Measurements from ENCODE around the gene DSG1.

The DSG1 gene

DNA sequence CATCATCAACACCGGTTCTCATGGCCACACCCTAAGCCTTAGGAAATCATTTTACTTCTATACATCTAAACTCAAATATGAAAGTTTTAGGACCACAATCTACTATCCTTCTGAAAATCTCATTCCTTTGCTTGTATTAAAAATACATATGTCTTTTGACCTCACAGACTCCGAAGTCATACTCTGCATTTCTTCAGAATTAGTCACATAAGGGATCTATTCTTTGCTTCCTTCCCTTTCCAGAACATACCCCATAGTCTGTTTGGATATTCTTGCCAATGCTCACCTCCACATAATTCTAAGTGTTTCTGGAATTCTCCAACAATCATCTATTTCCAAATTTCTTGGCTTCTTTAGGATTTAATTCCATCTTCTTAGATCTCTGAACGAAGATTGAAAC, 14.2 kb upstream of the DSG1 start:
- Histone ChIP-seq H3K36me3 (ENCODE audit: low read length) (no peaks in the 10 kb centered on the region), H3K27me3 (ENCODE audit: low read length) (no peaks in the 10 kb centered on the region), H3K4me2 (ENCODE audit: low read depth, low read length, poor library complexity, severe bottlenecking) (no peak overlapping the region), H3K9ac (ENCODE audit: low read length) (no peak overlapping the region), H3K9me2 (replicated peaks; ENCODE audit: insufficient read depth, low read length) (no peaks in the 10 kb centered on the region), H4K20me1 (ENCODE audit: low read depth, low read length) (no peaks in the 10 kb centered on the region), H2AFZ (ENCODE audit: low read depth, low read length, severe bottlenecking) (no peak overlapping the region), H3F3A (ENCODE audit: insufficient read depth) (no peaks in the 10 kb centered on the region), H3K4me3 (ENCODE audit: insufficient read depth, low read length, poor library complexity, severe bottlenecking) (no peak overlapping the region), H3K27ac (ENCODE audit: low read depth, low read length) (no peak overlapping the region), H3K79me2 (ENCODE audit: insufficient read depth, low read length) (no peaks in the 10 kb centered on the region), H3K9me3 (ENCODE audit: insufficient read depth, low read length) (no peaks in the 10 kb centered on the region)
- TF ChIP-seq CTCF (IDR thresholded peaks at IDR 0.05; ENCODE audit: insufficient read depth, low read length, poor library complexity, severe bottlenecking): no peak
- no peak for TF ChIP-seq EZH2phosphoT487 (conservative IDR thresholded peaks at IDR 0.05; ENCODE audit: low read length)

DNA sequence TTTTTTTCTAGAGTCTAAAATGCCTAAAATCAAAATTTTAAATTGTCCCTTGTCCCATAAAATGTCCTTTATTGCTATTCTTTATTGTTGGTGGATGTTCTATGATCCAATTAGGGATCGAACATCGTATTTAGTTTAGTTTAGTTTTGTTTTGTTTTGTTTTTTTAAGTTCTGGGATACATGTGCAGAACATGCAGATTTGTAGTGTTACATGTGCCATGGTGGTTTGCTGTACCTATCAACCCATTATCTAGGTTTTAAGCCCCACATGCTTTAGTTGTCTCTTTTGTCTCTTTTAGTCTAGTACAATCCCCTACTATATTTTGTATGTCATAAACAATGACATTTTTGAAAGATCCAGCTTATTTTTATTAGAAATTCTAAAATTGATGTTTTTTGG, 8.8 kb upstream of the DSG1 start:
- Histone ChIP-seq H3K9ac (ENCODE audit: low read length) (no peak overlapping the region), H3K9me3 (ENCODE audit: insufficient read depth, low read length) (no peaks in the 10 kb centered on the region), H3K79me2 (ENCODE audit: insufficient read depth, low read length) (no peaks in the 10 kb centered on the region), H3K4me2 (ENCODE audit: low read depth, low read length, poor library complexity, severe bottlenecking) (no peak overlapping the region), H3K27me3 (ENCODE audit: low read length) (no peaks in the 10 kb centered on the region), H4K20me1 (ENCODE audit: low read depth, low read length) (no peaks in the 10 kb centered on the region), H3K4me3 (ENCODE audit: insufficient read depth, low read length, poor library complexity, severe bottlenecking) (no peak overlapping the region), H2AFZ (ENCODE audit: low read depth, low read length, severe bottlenecking) (no peak overlapping the region), H3K36me3 (ENCODE audit: low read length) (no peaks in the 10 kb centered on the region), H3F3A (ENCODE audit: insufficient read depth) (no peaks in the 10 kb centered on the region), H3K9me2 (replicated peaks; ENCODE audit: insufficient read depth, low read length) (no peaks in the 10 kb centered on the region), H3K27ac (ENCODE audit: low read depth, low read length) (no peak overlapping the region)
- TF ChIP-seq EZH2phosphoT487 (conservative IDR thresholded peaks at IDR 0.05; ENCODE audit: low read length) (no peak), CTCF (IDR thresholded peaks at IDR 0.05; ENCODE audit: insufficient read depth, low read length, poor library complexity, severe bottlenecking) (no peak)

DNA sequence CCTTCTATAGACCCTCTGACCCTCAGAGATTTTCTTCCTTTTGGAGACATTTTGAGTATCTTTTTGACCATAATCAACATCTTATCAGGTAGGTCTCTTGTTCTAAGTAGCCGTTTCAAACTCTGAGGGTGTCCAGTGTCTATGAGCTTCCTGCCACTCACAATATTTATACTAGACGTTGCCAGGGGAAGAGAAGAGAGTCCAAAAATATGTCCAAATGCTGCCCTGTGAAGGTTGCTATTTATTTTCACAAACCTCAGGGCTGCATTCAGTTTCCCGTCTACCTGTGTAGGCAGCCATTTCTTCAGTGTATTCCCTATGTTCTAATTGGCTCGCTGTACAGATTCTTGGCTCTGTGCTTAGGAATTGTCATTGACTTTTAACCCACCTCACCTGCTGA, 986 bp upstream of the DSG1 start:
- Histone ChIP-seq H3K36me3 (ENCODE audit: low read length) (no peaks in the 10 kb centered on the region), H3K4me3 (ENCODE audit: insufficient read depth, low read length, poor library complexity, severe bottlenecking) (no peak overlapping the region), H3K79me2 (ENCODE audit: insufficient read depth, low read length) (no peaks in the 10 kb centered on the region), H3K27ac (ENCODE audit: low read depth, low read length) (no peak overlapping the region), H3K4me2 (ENCODE audit: low read depth, low read length, poor library complexity, severe bottlenecking) (no peak overlapping the region), H3K9me2 (replicated peaks; ENCODE audit: insufficient read depth, low read length) (no peaks in the 10 kb centered on the region), H3F3A (ENCODE audit: insufficient read depth) (no peaks in the 10 kb centered on the region), H3K27me3 (ENCODE audit: low read length) (no peaks in the 10 kb centered on the region), H4K20me1 (ENCODE audit: low read depth, low read length) (no peaks in the 10 kb centered on the region), H3K9ac (ENCODE audit: low read length) (no peak overlapping the region), H2AFZ (ENCODE audit: low read depth, low read length, severe bottlenecking) (no peak overlapping the region), H3K9me3 (ENCODE audit: insufficient read depth, low read length) (no peaks in the 10 kb centered on the region)
- TF ChIP-seq CTCF (IDR thresholded peaks at IDR 0.05; ENCODE audit: insufficient read depth, low read length, poor library complexity, severe bottlenecking) (no peak), EZH2phosphoT487 (conservative IDR thresholded peaks at IDR 0.05; ENCODE audit: low read length) (no peak)

DNA sequence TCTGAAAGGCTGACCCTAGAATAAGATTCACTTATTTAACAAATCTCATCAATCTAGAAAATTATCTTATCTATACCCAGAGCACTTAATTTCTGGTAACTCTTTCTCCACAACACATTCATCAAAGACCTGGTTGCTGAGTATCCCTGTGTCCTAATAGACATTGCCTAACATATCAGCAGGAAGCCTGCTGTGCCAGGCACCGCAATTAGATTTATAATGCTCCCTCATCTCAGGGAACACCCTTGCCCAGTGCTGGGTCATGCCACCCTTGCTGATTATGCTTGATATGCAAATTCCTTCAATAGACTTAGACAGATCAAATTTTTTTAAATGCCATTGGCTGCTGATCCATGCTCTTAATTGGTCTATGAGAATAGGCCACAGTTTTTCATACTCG, 3.8 kb downstream of the DSG1 start:
- H3K9me2 ChIP-seq (replicated peaks; ENCODE audit: insufficient read depth, low read length): no peaks in the 10 kb centered on the region
- no peaks in the 10 kb centered on the region for H4K20me1 ChIP-seq (ENCODE audit: low read depth, low read length)
- no peak overlapping the region for H2AFZ ChIP-seq (ENCODE audit: low read depth, low read length, severe bottlenecking)
- no peak overlapping the region for H3K4me3 ChIP-seq (ENCODE audit: insufficient read depth, low read length, poor library complexity, severe bottlenecking)
- no peak overlapping the region for H3K9ac ChIP-seq (ENCODE audit: low read length)
- no peak overlapping the region for H3K27ac ChIP-seq (ENCODE audit: low read depth, low read length)
- H3F3A ChIP-seq (ENCODE audit: insufficient read depth): no peaks in the 10 kb centered on the region
- H3K27me3 ChIP-seq (ENCODE audit: low read length): no peaks in the 10 kb centered on the region
- H3K36me3 ChIP-seq (ENCODE audit: low read length): no peaks in the 10 kb centered on the region
- H3K79me2 ChIP-seq (ENCODE audit: insufficient read depth, low read length): no peaks in the 10 kb centered on the region
- no peak for TF ChIP-seq CTCF (IDR thresholded peaks at IDR 0.05; ENCODE audit: insufficient read depth, low read length, poor library complexity, severe bottlenecking)
- TF ChIP-seq EZH2phosphoT487 (conservative IDR thresholded peaks at IDR 0.05; ENCODE audit: low read length): no peak
- H3K4me2 ChIP-seq (ENCODE audit: low read depth, low read length, poor library complexity, severe bottlenecking): no peak overlapping the region
- H3K9me3 ChIP-seq (ENCODE audit: insufficient read depth, low read length): no peaks in the 10 kb centered on the region

All from SU-DHL-6 (cell line).